SK-N-DZ (cell line): ENCODE measurements around the gene ADAMTS2.
A peak's percentile ranks its signal among the peaks of the same experiment; 100 is the strongest.
"Not testable (repeated sequence)": the region's sequence is repeated elsewhere in the genome, so short reads cannot be mapped to it uniquely, and the experiment has no call there.

Experiments used
- DNase-seq: peaks from one replicate; pipeline ENCODE4 v3.0.0-alpha.2; 2015; ENCODE audit warnings: low spot score

ADAMTS2 gene

DNA sequence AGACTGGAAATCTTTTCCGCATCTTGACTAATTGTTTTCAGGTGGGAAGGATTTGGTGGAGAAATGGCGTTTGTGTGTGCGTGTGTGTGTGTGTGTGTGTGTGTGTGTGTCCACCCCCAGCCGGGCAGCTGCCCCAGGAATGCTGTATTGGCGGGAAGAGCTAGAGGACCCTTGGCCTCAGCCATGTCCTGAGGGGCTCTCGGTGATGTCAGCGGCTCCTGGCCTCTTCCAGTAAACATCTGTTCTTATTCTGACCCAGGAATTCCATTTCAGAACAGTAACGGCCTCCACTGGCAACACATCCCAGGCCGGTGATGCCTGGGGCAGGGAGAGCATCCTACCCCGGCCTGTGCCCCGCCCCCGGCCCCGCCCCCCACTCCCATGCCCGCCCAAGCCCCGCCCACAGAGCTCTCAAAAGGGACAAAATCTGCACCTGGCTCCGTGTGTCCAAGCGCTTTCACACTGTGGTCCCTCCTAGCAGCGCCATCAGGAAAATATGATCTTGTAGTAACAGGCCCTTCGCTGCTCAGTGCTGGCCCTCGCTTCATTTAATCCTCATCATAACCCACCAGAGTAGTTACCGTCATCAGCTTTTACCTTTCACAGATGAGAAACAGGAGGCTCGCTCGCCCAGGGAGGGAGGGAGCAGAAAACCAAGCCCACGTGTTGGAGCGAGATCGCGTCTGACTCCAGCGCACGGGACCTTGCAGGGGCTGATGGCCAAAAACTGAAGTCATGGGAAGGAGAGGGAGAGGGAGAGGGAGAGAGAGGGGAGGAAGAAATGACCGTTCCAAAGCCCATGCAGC is 18.9 kb downstream of the ADAMTS2 start:
- DNase-seq, result no peak

DNA sequence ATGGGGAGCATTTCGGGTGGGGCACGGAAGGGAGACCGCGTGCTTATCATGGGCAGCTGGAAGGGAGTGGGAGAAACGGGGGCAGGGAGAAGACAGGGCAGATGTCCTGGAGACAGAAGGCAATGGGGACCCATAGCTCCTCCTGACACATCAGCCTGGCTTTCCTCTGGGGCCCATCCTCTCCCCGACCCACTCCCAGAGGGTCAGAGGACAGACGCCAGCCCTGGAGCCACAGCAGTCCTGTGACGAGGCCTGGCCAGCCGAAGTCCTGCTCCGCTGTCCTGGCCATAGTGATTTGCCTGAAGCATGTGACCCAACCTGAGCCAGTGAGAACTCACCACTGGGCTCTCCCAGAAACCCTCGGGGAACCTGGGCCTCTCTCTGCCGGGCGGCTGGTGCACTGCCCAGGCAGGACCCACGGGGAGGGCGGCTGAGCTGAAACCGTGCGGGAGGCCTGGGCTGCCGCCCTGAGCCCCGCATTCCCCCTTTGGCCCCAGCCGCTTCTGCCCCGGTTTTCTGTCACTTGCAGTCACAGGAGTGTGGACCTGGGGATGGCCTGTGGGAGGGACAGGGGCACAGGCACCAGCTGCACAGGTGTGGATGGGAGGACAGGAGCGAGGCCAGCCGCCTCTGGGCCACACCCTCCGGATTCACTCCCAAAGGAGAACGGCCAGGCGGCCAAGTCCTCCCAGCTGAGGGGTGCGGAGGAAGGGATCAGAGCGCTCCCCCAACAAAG is 19.8 kb downstream of the ADAMTS2 start:
- no peak for DNase-seq

- no peak for DNase-seq
Measured at GRCh38 chr5:179324760-179325295, 20.4 kb downstream of the ADAMTS2 start.

GRCh38 chr5:179324316-179324715 is 20.9 kb downstream of the ADAMTS2 start:
- DNase-seq, result not testable (repeated sequence)

DNA sequence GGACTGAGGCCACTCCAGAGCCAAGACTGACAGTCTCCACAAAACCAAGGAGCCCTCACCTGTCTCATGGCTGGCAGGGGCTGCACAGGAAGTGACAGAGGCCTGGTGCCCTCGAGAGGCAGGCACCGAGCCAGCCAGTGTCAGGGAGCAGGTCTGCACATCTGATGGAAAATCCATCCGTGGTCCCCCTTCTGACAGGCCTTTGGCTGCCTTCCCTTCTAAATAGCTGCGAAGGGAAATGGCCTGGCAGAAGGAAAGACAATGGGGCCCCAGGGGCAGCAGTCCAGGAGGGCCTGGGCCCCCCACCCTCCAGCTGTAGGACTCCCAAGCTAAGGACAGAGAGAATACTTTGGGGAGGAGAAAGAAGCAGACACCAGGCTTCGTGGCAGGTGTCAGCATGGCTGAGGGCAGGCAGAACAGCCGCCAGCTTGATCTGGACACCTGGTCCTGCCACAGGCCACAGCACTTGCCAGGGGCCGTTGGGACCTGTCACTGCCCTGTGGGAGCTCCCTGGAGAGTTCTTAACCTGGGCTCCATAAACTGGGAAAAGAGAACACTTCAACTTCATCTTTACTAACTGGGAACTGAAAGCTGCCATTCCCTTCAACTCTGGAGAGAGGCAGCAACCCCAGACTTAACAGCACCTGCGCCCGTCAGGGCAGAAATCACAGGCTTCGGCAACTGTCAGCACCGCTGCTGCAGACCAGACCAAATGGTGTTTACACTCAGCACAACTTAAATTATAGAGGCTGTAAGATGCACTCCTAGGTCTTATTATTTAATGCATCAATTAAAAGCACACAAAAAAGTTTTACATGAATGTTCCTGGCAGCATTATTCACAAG is 22.0 kb downstream of the ADAMTS2 start:
- DNase-seq, result no peak

GRCh38 chr5:179322071-179323025 is 22.9 kb downstream of the ADAMTS2 start:
- no peak for DNase-seq

DNA sequence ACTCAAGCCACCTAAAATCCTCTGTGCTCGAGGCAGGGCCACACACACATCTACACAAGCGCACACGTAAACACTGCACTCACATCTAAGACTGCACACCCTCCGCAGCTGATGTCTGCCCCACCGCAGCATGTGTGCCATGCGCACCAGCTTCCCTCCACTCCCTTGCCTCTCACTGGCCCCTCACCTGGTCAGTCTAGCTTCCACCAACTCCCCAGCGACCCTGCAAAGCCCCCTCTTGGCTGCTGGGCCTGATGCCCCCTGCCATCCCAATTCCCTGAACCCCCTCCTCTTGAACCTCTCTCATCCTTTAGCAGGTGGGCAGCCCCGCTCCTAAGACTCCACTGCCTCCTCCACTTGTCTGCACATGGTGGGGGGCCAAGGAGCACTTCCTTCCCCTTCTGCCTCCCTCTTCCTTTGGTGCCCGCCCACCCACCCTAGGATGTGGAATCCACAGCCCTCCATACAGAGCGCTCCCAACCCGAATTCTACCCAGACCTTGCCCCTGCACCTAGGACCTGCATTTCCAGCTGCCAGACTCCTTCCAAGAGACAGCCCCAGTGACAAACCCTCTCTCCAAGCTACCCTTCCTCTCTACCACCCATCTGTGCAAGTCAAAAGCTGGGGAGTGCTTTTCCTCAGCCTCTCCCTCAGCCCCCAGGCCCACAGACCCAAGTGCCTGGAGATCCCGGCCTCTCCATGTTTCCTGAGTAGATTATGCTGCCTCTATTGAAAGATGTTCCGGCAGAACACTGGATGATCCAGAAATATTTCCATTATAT is 23.9 kb downstream of the ADAMTS2 start:
- no peak for DNase-seq

DNA sequence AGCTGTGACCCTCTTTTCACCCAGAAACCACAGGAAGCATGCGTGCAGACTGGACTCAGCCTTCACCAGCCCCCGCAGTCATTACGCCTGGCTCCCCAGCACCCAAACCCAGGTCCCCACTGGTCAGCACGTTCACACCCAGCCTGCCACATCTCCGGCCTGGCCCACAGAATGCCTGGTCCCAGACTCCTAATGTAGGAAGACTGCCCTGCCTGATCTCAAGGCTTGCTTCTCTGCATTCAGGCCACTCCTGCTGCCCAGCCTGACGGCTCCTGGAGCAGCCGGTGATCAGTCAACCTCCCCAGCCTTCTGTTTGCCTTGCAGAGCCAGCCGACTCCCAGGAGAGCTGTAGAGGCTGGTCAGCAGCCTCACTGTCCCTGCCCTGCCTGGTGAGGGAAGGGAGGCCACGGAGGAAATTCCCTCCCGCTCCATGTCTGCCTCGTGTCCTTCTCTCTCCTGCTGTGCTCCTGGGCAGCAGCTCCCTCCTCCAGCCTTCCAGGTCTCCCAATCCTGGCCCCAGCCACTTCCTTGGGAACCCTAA is 25.4 kb downstream of the ADAMTS2 start:
- DNase-seq, result peak; percentile 55

GRCh38 chr5:179319123-179319522 is 26.1 kb downstream of the ADAMTS2 start:
- no peak for DNase-seq

DNA sequence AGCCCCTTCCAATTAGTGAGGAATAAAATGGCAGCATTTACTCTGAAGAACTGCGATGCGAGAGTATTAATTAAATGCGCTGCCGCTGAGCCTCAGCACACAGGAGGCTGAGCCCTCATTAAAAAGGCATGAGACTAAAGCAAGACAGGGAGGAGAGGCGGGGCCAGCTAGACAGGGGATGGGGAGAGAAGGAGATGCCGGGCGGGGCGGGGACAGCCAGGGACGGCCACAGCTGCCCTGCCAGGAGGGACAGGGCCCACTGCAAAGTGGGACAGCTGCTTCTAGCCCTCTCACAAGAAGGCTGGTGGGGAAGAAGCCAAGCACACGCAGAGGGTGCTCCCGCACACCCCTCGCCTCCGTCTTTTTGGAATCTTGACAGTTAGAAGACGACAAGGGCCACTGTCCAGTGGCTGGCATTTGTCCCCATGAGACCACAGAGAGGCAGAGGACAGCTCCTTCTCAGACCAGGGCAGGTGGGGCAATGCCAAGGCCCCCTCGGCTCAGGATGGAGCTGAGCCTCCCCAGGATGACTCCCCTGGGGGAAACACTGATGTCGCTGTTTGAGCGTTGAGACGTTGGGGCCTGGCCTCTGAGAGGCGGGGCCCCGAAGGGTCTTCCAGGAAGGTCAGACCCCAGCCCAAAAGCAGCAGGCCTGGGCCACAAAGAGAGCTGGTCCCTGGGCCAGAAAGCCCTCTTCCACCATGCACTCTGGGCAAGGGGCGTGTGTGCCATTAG is 26.9 kb downstream of the ADAMTS2 start:
- peak; percentile 58 for DNase-seq

GRCh38 chr5:179317411-179318220 is 27.6 kb downstream of the ADAMTS2 start:
- DNase-seq, result no peak

DNA sequence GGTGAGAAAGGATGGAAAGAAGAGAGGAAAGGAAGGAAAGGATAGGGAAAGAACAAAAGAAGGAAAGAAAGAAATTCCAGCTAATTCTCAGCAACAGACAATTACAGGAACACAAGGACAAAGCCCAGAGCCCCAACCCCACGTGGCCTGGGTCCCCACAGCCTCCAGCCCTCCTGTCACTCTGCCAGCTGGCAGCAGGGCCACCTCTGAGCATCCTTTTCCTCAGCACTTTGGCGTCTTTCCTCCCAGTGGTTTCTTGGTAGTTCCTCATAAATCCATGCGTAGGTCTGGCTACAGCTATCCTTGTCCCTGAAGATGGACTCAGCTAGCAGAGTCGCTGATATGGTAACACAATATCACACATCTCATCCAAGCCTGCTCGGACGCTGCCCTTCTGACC is 28.3 kb downstream of the ADAMTS2 start:
- no peak for DNase-seq

DNA sequence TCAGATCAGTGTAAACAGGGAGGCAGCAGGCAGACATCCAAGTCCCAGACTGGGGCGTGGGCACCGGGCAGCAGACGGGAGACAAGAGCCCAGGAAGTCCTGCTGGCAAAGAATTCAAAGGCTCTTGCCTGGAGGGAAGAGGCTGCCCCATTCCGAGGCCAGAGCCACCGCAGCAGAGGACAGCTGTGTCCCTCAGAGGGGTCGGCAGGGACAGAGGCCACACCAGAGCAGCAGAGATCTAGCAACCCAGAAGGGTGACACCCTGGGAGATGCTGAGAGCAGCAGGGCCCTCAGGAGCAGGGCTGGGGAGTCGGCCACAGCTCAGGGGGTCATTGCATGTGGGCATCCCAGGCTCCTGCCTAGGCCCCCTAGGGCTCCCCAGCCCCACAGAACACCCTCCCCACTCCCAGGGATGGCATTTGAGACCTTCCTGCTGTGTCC is 29.1 kb downstream of the ADAMTS2 start:
- no peak for DNase-seq

DNA sequence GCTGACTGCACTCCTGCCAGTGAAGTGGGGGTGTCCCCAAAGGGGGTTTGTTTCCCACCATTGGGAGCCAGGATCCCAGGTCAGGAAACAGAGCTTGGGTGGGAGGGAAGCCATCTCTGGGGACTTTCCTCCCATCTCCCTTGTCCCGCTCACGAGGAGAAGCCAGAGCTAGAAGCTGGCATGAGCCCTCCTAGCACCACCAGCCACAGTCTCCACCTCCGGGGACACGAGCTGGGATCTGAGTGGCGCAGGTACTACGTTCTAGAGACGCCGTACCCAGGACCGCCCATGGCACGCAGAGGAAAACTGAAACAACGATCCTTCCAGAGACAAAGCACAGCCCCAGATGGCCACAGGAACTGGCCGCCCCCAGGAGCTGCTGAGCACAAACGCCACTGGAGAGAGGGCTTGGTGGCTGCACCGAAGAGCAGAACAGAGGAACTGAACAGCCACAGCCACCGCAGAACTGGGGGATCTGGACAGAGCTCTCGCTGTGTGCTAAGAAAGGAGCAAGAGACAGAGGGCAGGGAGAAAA is 29.8 kb downstream of the ADAMTS2 start:
- DNase-seq, result no peak

- DNase-seq, result no peak
Measured at GRCh38 chr5:179314606-179315355, 30.5 kb downstream of the ADAMTS2 start.

DNA sequence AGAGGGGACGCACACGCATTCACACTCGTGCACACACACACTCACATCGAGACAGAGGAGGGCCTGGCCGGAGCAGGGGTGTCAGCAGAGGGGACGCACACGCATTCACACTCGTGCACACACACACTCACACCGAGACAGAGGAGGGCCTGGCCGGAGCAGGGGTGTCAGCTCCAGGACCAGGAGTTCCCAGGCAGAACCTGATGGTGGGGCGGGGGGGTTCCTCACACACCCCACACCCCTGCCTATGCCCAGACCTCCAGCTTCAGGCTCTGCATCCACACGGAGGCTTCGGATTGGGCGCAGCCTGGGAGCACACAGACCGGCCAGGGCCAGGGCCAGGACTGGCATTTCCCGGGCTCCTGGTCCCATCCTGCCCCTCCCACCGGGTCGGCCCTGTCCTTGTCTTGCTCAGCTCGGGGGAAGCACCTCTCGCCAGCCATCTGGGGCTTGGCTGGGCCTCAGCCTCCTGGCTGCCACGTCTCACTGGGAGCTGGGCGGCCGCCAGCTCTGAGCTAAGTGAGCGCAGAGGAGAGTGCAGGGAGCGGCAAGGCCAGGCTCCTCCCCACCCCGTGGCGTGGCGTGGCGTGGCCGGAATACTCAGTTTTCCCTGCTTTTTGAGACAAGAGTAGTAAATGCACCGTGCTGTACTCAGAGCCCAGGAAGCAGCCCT is 31.3 kb downstream of the ADAMTS2 start:
- no peak for DNase-seq
